ENCODE data around the gene CD63.

DNA sequence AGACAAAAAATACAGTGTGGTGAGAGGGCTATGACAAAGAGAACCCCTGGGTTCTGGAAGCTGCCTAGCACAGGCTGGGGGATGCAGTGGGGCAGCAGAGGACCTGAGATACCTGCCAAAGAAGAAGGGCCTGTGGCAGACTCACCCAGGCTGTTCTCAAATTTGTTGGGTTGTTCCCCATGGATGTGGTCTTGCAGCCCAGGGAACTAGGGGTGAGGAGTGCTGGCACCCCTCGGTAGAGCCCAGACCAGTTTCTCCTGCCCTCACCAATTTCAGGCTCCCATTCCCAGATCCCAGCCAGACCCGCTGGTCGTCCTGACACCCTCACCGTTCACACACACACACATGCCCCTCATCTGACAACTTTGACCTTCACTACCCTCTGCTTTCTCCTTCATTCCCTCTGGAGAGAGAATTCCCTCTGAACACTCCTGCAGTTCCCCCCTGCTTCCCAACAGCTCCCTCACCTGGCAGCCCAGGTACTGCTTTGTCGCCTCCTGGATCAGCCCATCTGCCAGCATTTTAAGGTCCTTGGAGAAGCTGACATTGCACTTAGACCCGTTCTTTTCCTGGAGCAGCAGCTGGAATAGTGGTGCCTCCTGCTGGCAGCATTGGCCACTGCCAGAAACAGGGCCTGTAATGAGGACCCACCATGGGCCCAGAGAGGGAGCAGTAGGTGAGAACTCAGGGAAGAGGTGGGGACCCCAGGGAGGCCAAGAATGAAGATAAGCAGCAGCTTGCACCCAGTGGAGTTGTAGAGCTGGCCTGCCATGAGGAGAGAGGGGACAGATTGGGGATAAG lies 8.2 kb upstream of the CD63 start:
- TF ChIP-seq, protein P1, sequence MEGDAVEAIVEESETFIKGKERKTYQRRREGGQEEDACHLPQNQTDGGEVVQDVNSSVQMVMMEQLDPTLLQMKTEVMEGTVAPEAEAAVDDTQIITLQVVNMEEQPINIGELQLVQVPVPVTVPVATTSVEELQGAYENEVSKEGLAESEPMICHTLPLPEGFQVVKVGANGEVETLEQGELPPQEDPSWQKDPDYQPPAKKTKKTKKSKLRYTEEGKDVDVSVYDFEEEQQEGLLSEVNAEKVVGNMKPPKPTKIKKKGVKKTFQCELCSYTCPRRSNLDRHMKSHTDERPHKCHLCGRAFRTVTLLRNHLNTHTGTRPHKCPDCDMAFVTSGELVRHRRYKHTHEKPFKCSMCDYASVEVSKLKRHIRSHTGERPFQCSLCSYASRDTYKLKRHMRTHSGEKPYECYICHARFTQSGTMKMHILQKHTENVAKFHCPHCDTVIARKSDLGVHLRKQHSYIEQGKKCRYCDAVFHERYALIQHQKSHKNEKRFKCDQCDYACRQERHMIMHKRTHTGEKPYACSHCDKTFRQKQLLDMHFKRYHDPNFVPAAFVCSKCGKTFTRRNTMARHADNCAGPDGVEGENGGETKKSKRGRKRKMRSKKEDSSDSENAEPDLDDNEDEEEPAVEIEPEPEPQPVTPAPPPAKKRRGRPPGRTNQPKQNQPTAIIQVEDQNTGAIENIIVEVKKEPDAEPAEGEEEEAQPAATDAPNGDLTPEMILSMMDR (IDR thresholded peaks at IDR 0.05; ENCODE audit: poor library complexity, severe bottlenecking) = peak; percentile 75
- TF ChIP-seq EZH2 (IDR thresholded peaks at IDR 0.05; ENCODE audit: borderline replicate concordance, insufficient read depth, low read length, poor library complexity, severe bottlenecking) (no peak), RAD21 (conservative IDR thresholded peaks at IDR 0.05) (peak; percentile 59)
